Hematopoietic multipotent progenitor cell treated with erythropoietin and hydrocortisone succinate and interleukin-3 and kit ligand, for 15 days (in vitro differentiated cells): ENCODE results near the gene GAN.
"Not testable (repeated sequence)": the region's sequence is repeated elsewhere in the genome, so short reads cannot be mapped to it uniquely, and the experiment has no call there.

Experiments used
- DNase-seq: peaks from one replicate; pipeline ENCODE4 v3.0.0-alpha.2; 2015; ENCODE audit warnings: low spot score

The GAN gene

DNA sequence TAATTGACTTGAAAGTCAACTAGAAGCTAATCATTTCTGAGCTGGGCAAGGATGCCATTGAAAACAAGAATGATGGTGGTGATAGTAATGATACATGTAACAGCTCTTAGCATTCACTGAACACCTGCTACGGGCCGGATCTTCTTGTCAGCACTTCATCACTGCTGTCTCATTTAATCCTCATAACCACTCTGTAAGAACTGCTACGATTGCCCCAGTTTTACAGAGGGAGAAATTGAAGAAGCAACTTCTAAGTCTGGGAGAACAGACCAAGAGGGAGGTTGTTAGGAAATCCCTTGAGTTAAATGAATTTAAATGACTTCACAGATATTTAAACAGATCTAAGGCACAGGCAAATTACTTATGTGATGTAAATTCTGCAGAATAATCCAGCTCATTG, 7.0 kb upstream of the GAN start:
- no peak for DNase-seq

DNA sequence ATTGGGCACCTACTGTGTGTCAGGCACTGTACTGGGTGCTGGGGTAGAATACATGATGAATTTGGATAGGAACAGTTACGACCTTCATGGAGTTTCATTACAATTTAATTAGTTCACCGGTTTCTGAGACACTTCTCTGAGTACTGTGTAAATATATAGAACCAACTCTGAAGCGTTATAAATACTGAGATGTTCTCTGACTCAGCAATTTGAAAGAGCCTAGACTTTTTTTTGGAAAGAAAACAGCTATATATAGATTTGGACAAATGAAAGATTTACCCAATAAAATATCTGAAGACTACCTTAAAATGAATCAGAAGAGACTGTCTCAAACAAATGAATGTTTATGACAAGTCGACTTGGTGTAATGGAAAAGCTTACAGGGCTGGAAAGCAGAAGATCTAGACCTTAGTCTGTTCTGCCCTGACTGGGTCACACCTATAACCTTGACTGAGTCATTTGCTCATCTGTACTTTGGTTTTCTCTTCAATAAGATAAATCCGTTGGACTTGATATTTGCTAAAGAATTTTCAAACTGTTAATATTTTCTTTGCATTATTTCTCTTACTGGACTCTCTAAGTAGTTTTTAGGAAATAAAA, 4.6 kb upstream of the GAN start:
- DNase-seq, result no peak

DNA sequence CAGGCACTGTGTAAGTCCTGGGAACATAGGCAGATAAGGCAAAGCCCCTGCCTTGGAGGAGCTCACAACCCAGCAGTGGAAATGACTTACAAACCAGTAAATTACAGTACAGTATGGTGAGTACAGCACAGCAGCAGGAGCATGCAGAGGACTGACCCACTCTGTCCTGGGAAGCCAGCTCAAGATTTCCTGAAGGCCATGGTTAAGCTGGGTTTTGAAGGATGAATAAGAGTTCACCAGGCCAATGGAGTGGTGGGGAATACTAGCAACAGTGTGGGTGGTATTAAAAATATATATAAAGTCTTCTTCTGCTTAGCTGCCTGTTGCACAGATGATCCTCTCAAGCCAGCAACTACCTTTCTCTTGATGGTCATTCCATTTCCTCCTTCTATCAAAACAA, 3.0 kb upstream of the GAN start:
- DNase-seq, result no peak

DNA sequence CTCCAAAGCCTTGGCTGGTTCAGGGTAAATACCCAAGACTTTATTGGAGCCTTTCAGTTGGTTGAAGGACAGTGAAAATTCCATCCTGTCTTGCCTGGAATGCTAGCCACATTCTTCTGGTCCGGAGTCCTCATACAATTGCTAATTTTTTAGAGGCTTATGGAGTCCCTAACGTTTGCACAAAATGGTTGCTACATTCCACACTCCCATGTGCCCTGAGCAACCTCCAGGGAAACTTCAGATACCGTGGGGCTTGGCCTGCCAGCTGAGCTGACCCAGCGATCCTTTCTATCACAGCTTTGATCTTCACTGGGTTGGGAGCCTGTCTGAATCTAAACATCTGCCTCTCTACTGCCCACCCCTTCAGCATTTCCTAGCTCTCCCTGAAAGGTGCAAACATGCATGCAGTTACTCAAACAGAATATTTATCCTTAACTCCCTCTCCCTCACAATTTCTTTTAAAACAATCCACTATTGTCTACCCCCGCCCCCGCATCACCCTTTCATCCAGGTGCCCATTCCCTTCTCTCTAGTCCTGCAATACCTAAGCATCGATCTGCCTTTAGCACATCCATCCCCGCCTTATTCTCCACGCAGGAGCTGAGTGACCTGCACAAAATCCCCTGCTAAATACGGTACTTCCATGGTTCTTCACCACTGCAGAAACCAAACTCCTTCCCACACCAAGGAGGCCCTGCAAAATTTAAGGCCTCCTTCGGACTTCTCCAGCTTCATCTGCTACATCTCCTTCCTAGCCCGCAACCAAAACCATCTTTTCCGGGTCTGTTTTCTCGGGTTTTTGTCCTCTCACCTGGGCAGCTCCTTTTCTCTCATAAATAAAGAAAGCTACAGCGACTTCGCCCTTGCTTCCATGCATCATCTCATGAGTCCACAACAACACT, 810 bp upstream of the GAN start:
- no peak for DNase-seq

DNA sequence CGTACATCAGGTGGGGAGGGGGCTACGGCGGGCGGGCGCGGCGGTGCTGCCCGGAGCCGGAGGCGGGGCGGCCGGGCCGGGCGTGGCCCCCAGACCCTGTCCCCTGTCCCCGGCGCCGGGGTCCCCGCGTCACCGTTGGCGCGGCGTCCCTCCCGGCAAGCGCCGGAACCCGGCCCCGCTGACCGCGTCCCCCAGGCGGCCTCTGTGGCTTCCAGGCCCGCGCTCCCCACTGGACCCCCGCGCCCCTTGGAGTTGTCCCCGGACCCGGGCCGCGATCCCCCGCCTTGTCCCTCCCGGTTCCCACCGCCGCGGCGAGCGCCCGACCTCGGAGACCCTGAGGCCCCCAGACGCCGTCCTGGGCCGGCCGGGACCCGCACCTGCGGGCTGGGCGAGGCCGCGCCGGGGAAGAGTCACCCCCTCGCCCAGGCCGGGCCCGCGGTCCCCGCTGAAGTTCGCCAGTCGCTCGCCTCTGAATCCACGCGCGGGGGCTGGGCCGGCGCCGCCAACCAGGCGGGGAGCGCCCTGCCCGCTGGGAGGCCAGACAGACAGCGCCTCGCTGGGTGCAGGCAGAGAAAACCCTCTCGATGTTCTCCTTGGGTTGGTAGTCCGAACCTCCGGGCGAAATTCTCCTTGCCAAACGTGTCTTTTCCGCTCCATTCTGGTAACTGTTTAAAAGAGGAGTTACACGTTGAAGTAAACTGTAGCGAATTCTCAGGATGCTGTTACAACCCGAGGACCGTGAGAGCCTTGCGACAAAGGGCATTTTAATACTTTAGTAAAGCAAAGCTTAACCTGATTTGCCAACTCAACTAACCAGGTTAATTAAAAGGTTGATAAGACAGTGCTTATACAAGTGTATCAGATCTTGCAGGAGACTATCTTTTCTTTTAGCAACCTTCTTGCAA, 761 bp downstream of the GAN start:
- DNase-seq, result peak; percentile 29

DNA sequence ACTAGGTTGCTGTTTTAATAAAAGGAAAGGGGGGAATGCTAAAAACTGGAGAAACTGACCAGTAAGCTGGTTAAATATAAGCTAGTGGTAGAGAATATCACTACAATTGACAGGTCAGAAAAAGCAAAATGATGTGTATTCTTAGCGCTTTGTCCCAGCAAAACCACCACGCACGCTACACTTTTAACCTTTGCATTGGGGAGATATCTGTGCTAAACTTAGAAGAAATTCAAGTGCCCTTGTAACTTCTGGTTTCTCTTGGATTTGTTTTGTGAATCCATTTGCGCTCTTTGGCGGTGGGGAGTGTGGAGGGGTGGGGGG, 1.4 kb downstream of the GAN start:
- no peak for DNase-seq

DNA sequence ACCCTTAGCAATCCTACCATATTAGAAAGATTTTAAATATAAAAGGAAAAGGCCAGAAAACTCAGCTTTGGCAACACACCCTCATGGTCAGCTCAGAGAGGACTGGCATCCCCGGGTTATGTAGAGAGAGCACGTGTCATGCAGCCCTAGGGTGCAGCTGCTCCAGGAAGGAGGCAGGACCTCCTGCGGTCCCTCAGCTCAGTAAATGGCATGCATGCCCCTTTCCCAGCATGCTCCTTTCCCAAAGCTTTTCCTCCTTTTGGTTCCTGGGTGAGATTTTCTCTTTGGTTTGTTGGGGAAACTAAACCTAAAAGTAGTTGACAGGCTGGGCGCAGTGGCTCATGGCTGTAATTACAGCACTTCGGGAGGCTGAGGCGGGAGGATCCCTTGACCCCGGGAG, 3.9 kb downstream of the GAN start:
- DNase-seq, result no peak

DNA sequence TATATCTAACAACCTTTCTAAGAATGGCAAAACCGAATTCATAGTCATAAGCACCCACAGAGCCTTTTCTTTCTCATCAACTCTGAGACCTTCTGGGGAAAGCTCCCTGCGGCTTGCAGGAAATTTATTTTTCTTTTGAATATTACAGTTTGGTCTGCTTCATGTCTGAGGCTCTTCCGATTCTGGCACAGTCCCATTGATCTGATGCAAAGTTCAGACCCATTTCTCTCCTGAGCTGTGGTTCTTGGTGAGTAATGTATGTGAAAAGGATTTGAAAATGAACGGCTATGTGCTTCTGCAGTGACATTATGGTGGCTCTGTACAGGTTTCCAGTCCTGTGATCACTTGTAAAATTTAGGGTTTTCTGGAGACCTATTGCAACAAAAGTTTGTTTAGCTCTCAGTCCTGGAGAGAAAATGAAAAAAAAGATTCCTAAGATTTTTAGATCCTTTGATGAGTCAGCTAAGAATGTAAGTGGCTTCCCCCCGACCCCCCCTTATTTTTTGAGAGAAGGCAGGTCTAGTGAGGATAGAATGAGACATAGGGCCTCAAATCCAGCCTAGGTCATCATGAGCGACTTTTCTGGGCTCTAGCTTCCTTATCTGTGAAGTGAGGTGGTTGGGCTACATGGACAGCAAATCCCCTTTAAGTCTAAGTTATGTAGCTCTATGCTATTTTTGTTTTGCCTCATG, 4.6 kb downstream of the GAN start:
- DNase-seq, result no peak

DNA sequence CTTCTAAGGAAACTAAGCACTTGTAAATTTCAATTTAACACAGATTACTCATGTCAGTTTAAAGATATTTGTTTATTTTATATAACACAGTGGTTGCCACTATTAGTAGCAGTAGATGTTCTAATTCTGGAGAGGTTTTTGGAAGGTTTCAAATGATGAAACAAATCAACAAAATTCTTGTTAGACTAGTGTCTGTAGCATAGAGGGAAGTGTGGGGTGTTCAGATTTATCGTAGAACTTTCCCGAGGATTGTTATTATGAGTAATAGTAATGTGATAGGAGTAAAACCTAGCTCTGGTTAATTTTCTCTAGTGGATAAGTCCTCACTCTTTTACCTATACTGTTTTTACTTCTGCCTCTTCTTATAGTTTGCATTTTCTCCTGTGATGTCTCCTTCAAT, 6.3 kb downstream of the GAN start:
- no peak for DNase-seq

DNA sequence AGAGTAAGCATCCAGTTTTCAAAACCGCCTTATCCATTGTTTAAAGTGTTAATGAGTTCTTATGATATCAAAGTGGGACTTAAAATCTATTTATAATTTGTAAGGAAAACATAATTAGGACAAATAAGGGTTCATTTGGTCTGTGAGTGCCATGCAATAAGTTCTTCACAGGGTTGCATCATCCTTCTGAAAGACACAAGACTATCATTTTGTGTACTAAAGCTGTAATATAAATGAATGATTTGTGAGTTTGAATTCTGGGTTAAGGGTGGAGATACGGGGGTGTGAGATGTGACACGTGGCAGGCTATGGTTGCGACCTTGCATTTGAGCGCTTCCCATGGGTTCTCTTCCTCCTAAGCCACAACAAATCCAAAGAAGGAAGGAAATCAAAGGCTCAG, 6.8 kb downstream of the GAN start:
- no peak for DNase-seq

DNA sequence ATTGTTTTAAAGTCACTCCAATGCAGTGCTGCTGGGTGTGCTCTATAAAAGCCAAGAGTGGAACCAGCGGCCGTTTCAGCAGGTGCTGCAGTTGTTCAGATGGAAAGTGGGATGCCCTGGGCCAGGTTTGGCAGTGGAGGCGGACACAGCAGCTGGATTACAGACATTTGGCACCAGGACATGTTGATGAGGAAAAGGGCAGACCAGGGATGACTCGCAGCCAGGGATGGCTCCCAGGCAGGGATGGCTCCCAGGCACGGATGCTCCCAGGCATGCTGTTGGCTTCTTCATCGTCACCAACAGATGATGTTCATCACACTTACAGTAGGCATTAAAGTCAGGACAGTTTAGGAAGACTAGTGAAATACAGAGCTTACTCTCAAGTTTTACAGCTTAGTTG, 10.0 kb downstream of the GAN start:
- DNase-seq, result no peak

DNA sequence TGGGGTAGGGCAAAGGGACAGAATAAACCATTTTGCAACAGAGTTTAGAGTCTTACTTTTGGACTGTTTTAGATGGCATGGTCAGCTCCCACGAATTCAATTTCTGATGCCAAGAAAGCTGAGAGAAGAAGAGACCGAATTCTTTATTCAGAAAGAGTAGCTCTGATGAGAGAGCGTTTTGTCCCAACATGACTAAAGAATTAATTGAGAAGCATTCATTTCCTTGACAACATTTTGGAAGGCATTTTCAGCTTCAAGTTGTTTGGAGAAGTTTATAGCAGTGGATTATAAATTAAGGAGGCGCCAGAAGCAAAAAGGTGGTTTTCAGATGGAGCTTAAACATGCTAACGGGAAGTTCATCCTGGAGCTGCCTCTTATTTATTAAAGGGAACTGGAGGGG, 12.2 kb downstream of the GAN start:
- no peak for DNase-seq

DNA sequence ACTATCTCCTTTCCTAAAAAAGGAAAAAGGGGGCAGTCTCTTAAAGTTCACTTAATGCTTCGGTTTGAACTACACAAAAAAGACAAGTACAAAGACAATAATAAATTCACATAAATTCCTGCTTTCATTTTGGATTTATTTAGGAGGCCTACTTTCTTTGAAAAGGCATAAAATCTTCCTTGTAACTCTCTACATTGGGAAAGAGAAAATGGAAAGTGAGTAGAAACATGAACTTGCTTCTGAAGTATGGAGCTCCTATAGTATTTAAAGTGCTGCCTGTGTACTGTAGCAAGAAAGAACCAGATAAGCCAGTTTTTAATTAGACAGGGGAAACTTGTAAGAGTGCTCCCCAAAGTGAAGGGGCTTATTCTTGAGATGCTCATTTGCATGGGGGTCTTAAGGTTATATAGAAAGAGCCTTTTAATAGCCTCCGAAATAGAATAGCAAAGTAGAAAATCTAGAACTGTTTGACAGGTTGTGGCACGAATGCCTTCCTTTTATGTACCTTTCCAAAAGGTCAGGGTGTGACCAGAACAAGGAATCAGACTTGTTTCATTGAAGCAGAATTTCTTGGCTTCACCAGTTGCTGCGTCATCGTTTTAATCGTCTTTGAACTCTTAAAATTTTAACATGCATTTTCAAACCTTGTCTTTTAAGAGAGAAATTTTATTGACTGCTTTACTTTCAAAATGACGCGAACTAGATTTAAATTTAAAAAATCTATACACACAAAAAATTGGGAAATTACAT, 12.9 kb downstream of the GAN start:
- no peak for DNase-seq

DNA sequence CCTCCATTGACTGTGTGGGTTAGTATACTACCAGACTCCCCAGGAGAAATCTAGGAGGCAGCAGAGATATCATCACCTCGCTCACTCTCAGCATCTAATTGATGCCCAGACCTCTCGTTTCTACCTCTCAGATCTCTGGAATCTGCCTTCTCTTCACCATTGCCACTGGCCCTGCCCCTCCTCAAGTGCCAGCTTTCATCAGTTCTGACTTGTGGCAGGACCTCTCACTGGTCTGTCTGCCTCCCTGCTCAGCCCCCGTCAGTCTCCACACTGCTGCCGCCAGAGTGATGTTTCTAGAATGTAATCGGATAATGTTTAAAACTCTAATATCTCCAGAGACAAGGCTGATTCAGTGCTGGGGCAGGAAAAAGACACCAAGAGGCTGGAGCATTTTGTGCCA, 15.2 kb downstream of the GAN start:
- no peak for DNase-seq

DNA sequence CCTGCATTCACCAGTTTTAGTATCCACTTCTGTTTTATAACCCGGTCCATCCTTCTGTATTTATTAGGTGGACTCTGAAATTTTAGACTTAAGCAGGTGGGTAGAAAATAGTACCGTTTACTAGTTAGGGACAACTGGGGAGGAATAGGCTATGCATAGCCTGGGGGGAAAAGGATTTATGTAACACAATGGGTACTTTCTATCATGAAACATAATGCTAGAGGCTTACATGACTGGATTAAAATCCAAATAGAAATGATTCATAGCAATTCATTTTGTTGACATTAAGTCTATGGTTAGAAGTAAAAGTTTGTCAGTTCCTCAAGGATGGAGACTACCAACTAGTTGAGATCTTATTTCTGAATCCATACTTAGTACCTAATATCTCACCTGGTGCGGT, 18.6 kb downstream of the GAN start:
- no peak for DNase-seq

DNA sequence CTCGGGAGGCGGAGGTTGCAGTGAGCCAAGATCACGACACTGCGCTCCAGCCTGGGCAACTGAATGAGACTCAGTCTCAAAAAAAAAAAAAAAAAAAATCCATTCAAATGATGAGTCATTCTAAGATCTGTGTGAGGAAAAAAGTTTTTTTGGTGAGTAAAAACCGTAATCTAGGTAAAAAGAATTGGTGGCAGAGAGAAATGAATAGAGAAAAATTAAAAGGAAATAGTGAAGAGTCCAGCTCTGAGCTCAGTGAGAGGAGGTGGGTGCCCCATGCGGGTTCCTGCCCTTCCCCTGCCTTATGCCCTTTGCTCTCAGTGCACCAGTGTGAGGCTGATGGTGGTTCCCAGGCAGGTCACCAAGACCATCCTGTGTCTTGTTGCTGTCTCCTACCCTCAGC, 20.9 kb downstream of the GAN start:
- no peak for DNase-seq

DNA sequence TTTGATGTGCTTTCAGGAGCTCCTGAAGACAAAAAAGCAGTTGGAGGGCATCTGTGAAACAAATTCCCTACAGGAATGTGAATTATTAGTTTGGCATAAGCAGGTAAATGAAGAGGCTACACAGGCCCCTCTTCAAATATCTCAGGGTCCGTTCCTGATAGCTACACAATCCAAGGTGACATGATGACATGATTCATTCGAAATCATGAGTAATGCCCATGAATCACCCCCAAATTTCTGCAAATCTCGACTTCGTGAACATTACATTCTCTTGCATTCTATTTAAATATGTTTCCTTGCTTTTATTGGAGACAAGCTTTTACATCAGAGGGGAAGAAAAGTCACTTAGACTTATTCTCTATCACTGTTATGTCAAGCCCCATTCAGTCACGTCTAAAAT, 22.3 kb downstream of the GAN start:
- DNase-seq, result no peak

DNA sequence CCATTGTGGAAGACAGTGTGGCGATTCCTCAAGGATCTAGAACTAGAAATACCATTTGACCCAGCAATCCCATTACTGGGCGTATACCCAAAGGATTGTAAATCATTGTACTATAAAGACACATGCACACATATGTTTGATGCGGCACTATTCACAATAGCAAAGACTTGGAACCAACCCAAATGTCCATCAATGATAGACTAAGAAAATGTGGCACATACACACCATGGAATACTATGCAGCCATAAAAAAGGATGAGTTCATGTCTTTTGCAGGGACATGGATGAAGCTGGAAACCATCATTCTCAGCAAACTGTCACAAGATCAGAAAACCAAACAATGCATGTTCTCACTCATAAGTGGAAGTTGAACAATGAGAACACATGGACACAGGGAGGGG, 30.4 kb downstream of the GAN start:
- DNase-seq, result not testable (repeated sequence)

DNA sequence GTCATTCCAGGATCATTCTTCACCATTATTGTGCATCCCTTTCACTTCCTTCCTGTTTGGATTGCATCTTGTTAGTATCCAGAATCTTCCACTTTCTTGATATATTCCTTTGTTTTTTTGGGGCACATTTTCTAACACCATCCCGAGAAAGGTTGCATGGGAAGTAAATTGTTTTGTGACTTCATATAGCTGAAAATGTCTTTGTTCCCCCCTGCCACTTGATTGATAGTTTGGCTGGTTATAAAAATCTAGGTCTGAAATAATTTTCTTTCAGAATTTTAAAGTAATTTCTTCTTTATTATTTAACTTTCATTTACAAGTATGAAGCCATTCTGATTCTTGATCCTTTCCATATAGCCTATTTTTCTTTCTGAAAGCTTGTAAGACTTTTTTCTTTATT, 32.7 kb downstream of the GAN start:
- DNase-seq, result no peak

DNA sequence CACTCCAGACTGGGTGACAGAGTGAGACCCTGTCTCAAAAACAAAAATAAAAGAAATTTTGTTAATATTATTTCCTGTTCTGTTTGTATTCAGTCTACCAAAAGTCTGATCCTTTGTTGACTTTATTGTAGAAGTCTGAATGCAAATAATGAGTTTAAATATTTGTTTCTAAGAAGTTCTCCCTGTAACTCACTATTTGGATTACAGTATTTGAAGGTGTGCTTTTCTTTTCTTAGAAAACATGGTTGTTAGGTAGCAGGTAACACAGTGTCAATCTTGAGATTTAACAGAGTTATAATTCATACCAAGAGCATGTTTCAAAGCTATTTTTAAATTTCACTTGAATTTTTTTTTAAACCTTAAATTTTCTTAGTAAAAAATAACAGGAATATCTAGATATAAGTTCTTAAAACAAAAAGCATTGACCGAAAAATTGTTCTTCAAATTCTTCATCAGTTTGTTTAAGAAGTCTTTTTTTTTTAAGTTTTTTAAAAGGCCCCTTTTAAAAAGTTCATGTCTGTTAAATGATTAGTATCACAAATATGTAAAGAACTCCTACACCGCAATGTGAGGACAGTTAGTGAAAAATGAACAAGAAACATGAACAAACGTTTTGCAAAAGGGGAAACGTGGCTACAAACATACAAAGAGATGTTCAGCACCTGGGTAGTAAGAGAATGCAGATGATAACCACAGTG, 35.0 kb downstream of the GAN start:
- no peak for DNase-seq

DNA sequence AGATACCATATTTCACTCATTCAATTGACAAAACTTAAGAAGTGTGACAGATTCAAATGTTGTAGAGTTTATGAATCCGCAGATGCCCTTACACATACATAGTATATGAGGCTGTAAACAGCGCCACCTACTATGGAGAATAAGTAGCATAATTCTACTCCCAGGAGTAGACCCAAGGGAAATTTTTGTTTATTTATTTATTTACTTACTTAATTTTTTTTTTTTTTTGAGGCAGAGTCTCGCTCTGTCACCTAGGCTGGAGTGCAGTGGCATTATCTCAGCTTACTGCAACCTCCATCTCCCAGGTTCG, 35.5 kb downstream of the GAN start:
- no peak for DNase-seq
